HL-60/S4 treated with retinoic acid at 250 ng/mL for 4 days and 3 days (cell line): ENCODE results near the gene RPL10A.

Source experiments
- in situ Hi-C: fragments of 300-500 bp; cut with MboI; formaldehyde crosslinking; loops from 2 replicates; pipeline ENCODE4 v1.7.0; 2022; ENCODE audit warnings: low sequenced_read_pairs

Gene RPL10A

DNA sequence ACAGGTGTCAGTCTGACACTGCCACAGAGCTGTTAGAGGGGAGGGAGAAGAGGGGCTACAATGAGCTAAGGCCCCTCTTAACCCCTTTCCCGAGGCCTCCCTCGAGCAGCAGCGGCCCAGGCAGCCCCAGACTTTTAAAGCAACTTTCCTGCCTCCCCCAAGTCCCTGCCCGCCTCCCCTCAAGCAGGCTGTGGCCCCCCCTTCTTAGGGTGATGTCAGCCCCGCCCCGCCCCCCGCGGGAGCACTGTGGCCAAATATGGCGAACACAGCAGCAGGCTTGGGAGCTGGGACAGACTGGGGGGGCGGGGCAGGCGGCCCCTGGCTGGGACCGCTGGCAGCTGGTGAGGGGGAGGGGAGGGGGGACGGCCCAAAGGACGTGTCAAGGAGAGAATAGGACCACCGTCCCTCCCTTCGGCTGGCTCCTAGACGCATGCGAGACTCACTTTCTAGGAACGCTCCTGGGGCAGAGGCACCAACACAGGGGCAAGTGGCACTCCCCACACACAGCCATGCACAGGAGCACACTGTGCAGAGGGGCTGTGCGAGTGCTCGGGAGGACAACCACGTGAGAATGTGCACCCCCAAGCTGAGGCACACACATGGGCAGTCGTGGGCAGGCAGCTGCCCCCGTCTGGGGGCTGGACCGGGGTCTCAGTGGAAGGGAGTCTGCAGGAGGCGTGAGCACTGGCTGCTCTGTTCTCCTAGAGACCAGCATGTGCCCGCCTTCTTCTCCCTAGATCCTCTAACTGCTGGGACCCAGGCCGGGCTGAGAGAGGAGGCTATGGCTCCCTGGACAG is 22.0 kb downstream of the RPL10A start:
- in situ Hi-C loops: no loop called here

DNA sequence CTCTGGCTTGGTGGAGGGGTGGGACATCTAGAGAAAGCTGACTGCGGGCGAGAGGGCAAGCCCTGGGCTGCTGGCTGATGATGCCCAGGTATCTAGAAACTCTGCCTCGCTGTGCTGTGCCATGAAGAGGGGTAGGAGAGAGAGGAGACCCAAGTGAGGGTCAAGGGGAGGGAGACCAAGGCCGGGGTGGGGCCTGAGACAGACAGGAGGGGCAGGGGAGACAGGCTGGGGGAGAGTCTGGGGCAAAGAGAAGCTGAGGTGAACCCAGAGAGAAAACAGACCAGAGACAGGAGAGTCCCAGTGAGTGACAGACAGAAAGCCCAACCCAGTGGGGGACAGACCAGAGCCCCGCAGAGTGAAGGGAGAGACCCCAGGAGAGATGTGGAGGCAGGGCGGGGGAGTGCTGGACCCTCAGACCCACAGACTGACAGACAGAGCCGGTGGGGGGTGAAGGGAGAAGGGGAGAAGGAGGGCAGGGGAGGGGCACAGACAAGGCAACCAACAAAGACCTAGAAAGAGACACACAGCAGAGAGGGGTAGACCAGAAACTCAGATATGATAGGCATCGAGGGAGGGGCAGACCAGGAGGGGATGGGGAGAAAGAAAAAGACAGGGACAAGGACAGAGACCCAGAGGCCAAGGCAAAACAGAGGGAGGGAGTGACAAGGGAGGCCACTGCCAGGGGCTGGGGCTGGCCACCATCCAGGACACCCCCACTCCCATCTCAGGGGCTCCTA is 22.8 kb downstream of the RPL10A start:
- in situ Hi-C loops: no loop called here

DNA sequence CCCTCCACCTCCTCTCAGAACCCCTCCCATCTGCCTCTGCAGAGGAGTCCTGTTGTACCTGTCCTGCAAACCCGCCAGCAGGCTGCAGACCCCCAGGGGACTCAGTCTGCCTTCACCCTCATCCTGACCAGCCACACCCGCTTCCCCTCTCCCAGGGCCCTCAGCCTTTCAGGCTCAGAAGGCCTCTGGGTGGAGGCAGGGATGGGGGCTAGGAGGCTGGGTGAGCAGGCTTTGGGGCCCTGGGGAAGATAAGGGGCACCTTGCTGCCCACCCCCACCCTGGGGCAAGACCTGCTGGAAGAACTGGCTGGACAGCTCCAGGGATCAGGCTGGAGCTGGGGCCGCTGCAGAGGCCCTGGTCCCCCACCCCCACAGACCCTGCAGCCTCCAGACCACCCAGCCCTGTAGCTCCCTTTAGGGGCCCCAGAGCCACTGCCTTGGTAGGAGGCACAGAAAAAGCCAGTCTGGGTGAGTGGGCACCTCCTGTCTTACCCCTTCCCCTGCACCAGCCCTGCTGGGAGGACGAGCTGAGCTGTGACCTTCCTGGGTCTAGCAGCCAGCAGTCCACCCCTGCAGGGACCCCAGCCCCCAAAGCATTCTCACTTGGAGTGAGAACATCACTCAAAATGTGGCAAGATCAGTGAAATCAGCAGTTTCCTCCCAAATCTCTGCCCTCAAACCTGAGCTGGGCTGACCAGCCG is 23.5 kb downstream of the RPL10A start:
- in situ Hi-C loops: no loop called here

DNA sequence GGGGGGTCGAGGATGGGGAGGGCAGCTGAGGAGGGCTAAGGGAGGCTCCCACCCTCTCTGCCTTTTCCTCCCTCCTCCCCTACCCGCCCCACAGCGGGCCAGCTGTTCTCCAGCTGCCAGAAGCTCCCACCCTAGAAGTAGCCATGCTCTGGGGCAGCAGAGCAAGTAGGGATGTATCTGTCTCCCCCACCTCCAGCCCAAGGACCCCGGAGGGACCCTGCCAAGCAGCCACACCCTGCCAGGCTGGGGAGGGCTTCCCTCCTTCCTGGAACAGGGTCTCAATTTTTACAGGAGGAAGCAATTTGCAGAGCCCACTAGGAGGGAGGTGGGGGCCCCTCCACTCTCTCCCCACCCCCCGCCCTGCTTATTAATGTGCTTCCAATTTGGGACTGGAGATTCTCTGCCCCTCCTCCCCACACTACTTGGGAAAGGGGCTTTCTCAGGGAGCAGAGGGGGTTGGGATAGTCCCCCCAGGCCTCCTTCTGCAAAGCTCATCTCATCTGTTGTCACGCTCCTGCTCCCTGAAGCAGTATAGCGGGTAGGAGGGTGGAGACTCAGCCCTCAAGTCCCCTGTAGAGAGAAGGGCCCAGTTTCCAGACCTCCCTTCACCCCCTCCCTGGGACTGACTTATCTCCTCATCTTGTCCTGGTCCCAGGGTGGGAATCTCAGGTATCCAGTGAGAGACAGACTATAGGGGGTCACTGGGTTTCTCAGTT is 24.2 kb downstream of the RPL10A start:
- in situ Hi-C loops: no loop called here

DNA sequence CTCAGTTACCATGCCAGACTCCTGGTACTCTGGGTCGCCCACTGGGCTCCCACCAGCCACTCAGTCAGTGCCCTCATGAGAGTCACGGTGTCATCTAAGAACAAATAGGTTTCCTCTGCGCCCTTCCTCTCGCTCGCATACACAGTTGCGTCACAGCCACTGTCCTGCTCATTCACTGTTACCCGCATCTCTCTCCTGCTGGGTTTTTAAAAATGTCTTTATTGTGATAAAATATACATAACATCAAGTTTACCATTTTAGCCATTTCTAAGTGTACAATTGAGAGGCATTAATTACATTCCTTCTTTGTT is 24.7 kb downstream of the RPL10A start:
- in situ Hi-C loops: no loop called here

DNA sequence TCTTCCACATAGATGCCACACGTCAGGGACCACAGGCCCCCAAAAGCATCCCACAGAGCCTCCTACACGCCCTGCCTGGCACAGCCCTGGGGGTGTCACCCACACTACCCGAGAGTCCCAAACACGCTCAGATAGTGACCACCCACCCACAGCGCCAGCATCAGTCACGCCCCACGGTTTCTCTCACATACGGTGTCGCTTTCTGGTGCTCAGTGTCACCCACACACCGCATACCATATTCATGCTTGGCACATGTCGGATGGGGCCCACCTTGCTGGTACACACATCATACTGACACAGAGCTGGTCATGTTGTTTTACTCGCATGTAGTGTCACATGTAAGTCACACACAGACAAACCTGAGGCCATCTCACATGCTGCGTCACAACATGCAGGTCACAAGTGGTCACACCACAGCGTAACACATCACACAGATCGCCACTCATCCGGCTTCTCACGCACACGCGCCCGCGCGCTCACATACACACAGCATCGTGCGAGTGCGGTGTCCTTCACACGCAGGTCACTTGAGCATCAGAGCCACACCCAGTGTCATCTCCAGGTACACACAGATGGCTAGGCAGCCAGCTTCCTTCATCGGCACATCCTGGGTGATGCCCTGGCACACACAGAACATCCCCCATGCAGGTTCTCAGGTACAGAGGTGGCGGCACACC is 25.2 kb downstream of the RPL10A start:
- in situ Hi-C loops: no loop called here

DNA sequence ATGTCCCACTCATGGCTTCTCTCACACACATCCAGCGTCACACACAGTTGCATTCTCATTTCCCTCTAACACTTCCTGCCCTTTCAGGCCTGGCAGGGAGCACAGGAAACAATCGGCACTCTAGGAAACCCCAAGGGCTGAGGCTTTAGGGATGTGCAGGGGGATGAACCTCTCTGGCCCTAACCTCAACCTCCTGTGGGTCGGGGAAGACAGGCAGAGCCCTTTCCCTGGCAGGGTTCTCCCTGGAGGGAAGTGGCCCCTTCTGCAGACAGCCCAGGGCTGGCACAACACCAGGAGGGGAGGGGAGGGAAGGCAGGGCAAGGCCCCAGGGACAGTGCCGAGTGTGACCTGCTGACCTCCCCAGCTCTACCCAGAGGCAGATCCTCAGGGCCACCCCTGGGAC is 26.0 kb downstream of the RPL10A start:
- in situ Hi-C loops: no loop called here

DNA sequence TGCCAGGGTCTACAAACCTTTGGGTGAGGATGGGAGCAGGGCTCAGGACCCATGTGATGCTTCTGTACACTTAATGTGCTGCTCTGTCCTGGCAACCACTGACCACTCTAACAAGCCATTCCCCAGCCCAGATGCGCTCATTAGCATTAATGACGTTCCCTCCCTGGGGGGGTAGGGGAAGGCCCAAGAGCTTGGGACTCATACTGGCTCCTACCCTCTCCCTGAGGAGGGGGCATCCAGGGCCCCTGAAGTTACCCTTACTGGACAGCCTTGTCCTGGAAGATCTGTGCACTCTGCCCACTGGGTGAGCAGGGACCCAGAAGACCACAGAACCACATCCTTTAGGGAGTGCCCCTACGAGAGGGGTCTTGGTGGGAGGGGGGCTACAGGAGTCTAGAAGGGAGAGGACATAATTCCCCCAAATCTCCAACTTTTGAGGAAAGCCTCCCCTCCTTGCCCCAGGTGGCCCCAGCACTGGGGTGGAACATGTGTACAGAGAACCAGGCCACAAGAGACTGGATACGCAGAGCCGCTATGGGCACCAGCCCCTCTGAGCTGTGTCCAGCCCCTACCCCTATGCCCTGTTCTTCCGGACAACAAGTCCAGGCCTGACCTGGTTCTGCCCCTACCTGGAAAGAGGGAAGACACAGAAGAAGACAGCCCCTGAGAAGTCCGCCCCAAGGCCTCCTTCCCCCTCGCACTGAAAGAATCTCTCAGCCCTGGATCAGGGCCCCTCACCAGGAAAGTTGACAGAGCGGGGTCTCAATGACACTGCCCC is 27.2 kb downstream of the RPL10A start:
- in situ Hi-C loops: no loop called here

DNA sequence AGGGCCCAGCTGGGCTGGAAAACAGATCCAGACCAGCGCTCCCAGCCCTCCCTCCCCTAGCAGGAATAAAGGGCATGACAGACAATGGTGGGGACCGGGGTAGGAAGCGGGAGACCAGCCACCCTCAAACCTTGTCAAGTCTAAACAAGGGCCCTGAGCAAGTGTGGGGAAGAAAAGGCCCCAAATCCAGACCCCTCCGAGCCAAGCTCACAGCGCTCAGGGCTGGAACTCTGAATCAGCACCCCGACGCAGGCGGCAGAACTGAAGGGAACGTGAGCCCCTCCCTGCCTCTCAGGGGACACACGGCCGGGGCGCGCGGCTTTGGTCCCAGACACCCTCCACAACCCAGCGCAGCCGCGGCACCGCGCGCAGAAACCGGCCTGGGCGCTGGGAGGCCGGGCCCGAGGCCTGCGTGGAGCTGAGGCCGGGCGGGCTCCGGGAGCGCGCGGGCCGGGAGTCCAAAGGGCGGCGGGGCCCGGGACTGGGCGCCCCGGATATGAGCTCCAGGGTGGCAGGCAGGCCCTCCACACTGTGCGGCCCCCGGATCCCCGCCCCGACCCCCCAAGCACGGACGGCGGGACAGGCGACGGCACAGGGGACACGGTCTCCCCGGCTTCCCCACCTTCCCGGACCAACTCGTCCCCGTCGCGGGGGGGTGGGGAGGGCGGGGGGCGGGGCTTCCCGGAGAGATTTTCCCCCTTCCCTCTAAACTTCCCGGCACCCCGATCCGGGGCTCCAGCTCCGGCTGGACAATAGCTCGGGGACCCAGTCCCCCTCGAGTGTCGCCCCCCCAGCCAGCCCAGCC is 28.0 kb downstream of the RPL10A start:
- in situ Hi-C loops: no loop called here

DNA sequence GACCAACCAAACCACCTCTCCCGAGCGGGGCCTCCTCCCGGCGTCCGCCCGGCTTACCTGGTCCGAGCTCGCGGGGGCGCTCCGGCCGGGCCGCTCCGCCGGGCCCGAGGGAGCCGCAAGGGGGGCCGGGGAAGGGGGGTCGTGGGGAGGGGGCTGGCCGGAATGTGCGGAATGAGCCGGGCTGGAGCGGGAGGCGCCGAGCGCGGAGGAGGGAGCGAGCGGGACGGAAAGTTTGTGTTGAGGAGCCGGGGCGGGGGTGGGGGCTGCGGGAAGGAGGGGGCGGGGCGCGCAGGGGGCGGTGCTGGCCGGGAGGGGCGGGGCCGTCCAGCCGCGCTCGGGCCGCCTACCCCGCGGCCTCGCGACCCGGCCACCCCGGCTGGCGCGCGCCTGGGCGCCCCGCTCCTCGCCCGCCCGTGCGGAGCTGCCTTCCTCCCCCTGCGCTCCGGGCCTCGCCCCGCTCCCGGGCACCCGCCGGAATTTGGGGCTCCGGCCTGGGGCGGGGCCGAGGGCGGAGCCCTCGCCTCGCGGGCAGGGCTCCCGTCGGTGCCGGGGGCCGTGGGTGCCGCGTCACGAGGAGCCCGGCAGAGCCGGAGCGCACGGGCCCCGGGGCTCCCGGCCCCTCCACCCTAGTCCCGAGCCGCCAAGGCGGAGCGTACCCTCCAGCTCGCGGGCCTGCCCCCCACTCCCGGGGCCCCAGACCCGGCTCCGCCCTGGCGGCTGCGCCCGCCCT is 28.8 kb downstream of the RPL10A start, which contains the start of gene TEAD3:
TEAD3 (minus strand) TSS at position 239 of the 730 bp plus-strand sequence.
- in situ Hi-C loops: no loop called here

DNA sequence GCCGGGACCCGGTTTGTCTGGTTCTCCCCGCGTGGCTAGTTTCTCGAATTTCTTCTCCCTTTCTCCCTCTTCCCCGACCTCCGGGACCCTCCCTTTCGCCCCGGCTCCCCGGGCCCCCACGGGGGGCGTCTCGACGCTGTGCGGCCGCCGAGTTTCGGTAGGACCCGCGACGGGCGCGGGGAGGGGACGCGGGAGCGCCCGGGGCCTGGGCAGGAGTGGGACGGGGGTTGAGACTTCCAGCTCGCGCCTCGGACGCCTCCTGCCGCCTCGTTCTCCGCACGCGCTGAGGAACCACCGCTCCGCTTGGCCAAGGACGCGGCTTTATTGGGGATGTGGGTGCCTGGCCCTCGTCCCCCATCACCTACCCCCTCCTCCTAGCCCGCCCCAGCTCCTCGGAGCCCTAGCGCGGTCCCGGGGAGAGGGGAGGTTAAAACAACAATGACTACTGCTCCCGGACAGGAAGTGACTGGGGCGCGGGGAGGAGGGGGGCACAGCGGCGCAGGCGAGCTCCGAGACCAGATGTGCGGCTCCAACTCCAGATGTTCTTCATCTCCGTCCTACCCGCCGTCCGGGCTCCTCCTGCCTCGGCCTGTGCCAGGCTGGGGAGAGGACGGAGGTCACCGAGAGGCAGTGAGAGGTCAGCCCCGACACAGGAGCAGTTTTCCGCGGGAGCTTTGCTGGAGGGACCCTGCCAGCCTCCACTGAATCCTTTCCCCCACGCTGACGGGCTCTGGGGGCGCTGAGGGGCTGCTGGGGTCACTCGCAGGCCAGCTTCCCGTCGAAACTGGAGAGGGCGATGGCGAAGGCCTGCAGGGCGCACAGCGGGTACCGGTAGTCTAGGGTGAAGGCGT is 29.6 kb downstream of the RPL10A start:
- in situ Hi-C loops: no loop called here

DNA sequence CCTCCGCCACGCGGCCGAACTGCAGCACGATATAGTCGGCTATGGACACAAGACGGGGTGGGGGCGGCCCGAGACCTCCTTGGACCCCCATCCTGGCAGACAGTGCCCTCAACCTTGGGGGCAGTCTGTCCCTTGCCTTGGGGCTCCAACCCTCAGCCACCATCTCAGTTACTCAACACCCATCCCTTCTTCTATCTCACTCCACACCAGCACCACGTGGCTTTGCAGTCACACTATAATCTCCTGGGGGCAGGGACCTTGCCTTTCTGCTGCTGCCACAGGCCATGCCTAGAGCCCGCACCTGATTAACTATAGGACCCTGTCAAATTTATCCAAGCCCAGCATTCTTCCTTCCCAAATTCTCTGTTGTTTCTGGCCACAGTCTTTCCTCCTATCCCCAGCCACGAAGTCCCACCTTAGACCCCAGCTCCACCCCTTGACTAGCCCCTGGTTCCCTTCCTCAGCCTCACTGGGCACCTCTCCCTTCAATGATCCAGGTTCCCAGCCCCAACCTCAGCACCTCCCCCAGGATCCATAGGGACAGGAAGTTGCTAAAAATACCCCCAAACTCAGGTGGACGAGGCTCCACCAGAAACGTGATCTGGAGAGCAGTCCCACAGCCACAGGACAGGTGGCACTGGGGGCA is 30.3 kb downstream of the RPL10A start:
- in situ Hi-C loops: no loop called here

DNA sequence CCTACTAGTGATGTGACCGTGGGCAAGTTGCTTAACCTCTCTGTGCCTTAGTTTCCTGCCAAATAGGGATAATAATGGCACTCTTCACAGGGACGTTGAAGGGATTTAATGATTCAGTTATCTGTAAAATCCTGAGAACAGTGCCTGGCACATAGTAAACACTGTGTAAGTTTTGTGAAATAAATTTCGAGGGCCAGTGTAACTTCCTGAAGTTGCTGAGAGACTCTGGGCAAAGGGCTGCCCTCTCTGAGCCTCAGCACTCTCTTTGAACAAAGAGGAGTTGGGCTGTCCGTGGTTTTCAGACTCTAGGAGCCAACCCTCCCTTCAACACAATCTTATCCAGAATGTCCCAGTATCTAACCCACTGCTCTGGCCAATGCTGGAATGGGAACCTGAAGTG is 31.2 kb downstream of the RPL10A start:
- in situ Hi-C loops: no loop called here

DNA sequence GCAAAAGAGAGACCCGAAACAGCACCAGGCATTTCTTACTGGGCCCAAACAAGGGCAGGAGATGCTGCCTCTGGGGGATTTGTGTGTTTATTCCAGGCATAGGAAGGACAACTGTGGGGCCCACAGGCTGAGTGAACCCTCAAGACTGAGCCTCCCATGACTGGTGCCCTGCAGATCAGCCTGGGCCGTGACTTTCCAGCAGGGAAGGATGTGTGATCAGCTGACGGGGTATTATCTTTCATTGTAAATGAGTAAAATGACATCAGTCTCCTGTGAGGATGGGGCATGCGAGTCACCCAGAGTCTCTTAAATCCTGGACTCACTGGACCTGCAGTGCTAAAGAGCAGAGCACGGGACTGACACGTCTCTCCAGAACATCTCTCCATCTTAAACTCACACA is 32.6 kb downstream of the RPL10A start:
- in situ Hi-C loops: no loop called here

DNA sequence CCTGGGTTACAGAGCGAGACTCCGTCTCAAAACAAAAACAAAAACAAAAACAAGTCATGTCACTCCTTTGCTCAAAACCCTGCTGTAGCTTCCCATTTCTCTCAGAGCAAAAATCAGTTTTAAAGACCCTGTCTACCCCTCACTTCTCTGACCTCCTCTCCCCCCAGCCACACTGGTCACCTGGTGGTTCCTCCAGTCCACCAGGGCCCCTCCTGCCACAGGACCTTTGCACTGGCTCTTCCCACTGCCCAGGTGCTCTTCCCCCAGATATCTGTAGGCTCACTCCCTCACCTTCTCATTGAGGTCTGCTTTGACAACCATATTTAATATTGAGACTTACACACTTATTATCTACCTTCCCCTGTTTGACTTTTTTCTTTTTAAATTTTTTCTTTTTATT is 33.6 kb downstream of the RPL10A start:
- in situ Hi-C loops: no loop called here

DNA sequence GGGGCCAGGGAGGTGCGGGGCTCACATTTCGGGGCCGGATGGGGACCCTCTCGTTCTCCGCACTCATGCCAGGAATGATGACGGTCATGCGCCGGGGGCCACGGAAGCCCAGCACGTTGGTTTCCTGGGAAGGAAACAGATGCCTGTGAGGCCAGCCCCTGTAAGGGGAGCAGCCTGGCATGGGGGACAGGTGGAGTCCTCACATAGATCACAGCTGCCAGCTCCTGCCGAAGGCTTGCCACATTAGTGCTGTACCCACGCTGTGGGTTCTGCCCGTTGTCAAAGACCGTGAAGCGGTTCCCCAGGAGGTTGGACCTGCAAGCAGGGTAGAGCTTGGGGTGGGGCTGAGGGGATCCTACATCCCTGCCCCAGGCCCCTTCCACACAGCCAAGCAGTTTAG is 35.3 kb downstream of the RPL10A start:
- in situ Hi-C loops: no loop called here

DNA sequence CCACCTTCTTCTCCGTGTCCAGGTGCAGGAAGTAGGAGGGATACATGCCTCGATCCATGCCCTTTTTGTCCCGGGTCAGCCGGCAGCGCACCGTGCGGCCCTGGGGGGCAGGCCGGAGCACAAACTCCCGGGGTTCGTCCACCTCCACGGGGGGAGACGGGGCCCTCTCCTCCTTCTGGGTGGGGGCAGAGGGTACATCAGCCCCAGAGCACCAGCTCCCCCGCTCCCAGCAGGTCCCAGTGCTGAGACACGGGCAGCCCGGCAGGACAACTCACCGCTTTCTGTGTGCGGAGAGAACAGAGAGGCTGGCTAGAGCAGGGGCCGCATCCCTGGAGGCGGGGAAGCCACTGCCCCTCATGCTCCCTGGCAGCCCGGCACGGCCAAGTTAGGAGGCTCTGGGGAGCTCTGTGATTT is 37.8 kb downstream of the RPL10A start:
- in situ Hi-C loops: no loop called here
